HG03442 (cell line): ENCODE results near the gene GFRA4.
"Not testable (repeated sequence)": the region's sequence is repeated elsewhere in the genome, so short reads cannot be mapped to it uniquely, and the experiment has no call there.

Experiments
- ATAC-seq: cut with Tn5 transposase; IDR thresholded peaks from one replicate; pipeline ENCODE4 v1.9.1; 2021; ENCODE audit warnings: mild to moderate bottlenecking, moderate library complexity; ENCODE audit not compliant: unreplicated experiment

The GFRA4 gene

GRCh38 chr20:3627476-3627875, 35.7 kb downstream of the GFRA4 start:
- no peak for ATAC-seq

GRCh38 chr20:3622406-3622805, 40.8 kb downstream of the GFRA4 start:
- no peak for ATAC-seq

- no peak for ATAC-seq
Observed at GRCh38 chr20:3621111-3621510, 42.1 kb downstream of the GFRA4 start.

- ATAC-seq: no peak
Observed at GRCh38 chr20:3616250-3616649, 46.9 kb downstream of the GFRA4 start.

- ATAC-seq: not testable (repeated sequence)
Observed at GRCh38 chr20:3615171-3615840, 47.9 kb downstream of the GFRA4 start.

- no peak for ATAC-seq
Observed at GRCh38 chr20:3614466-3614865, 48.7 kb downstream of the GFRA4 start.

- ATAC-seq: no peak
Observed at GRCh38 chr20:3613821-3614440, 49.3 kb downstream of the GFRA4 start.

GRCh38 chr20:3612795-3613572, 50.2 kb downstream of the GFRA4 start:
- no peak for ATAC-seq

GRCh38 chr20:3611901-3612300, 51.3 kb downstream of the GFRA4 start:
- no peak for ATAC-seq
